Stomach (tissue), 9 donors: Measurements from ENCODE around the gene AGAP1. TPM values are rescaled to one million over a fixed set of nuclear protein-coding genes. Genes with fewer than 3 reads are reported as not detected.

ENCODE experiments used
- DNase-seq, 2 donors: peaks; one replicate each; pipeline versions ENCODE4 v3.0.0 to v3.0.0-alpha.2; 2013 to 2019
- H3K27ac ChIP-seq, 5 donors: fragments of 200-600 bp in 4 of 5; sonication (generic) in 4 of 5; one replicate each; pipeline ENCODE4 v1.5.1; 2013 to 2019; ENCODE audit warnings: mild to moderate bottlenecking in 1 of 5, moderate library complexity in 1 of 5
- H3K27me3 ChIP-seq, 3 donors: fragments of 200-600 bp; sonication (generic); one replicate each; pipeline ENCODE4 v1.5.1; 2017 to 2019; ENCODE audit warnings: mixed run types in 1 of 3
- H3K36me3 ChIP-seq, 4 donors: fragments of 200-600 bp; sonication (generic); 1 replicate in 3 of 4; 2 replicates in 1 of 4; pipeline ENCODE4 v1.5.1; 2016 to 2019
- H3K4me1 ChIP-seq, 4 donors: fragments of 200-600 bp; sonication (generic); one replicate each; pipeline ENCODE4 v1.5.1; 2016 to 2019
- H3K4me3 ChIP-seq, 4 donors: fragments of 200-600 bp; sonication (generic) in 3 of 4; one replicate each; pipeline ENCODE4 v1.5.1; 2016 to 2019; ENCODE audit warnings: mild to moderate bottlenecking in 1 of 4
- H3K9me3 ChIP-seq, 4 donors: fragments of 200-600 bp; sonication (generic); one replicate each; pipeline ENCODE4 v1.5.1; 2016 to 2019
- EP300 ChIP-seq: sonication (generic); formaldehyde crosslinking; IDR thresholded peaks from one replicate; pipeline ENCODE4 v1.6.1; 2017; ENCODE audit warnings: antibody characterized with exemption
- POLR2A ChIP-seq, 4 donors: fragments of 450-650 bp; IDR thresholded peaks; one replicate each; pipeline ENCODE4 v1.6.1; 2016; ENCODE audit warnings: antibody characterized with exemption in 4 of 4, control low read depth in 2 of 4, mild to moderate bottlenecking in 1 of 4, moderate library complexity in 1 of 4
- POLR2AphosphoS5 ChIP-seq, 3 donors: sonication (generic); formaldehyde crosslinking; IDR thresholded peaks; one replicate each; pipeline ENCODE4 v1.6.1; 2016; ENCODE audit warnings: antibody characterized with exemption in 3 of 3
- WGBS, 5 donors: extraction: QIAGEN DNeasy Blood & Tissue Kit in 3 of 5; methylation state at CpG; one replicate each; pipeline versions ENCODE4 v1.1.5 to v1.1.7; 2013 to 2018; 5-methylcytosine and 5-hydroxymethylcytosine counted together
- intact Hi-C: fragments of 100-400 bp; cut with DNase I; formaldehyde crosslinking; loops from one replicate; pipeline ENCODE4 v1.15.1; 2023; ENCODE audit warnings: low total_unique reads
- polyA plus RNA-seq, 3 donors: library from polyadenylated mRNA; stranded (reverse); fragments of 200-250 nt; gene quantifications; one replicate each; pipeline ENCODE4 v1.2.3, GENCODE V29; 2013
- total RNA-seq, 5 donors: library from RNA; depleted of rRNA; stranded (reverse); fragments of >200 nt; gene quantifications; one replicate each; pipeline versions ENCODE4 v1.1.0 to v1.2.3, GENCODE V29; 2014 to 2016
- TF ChIP-seq, protein P1 (sequence below), 7 experiments: fragments of 450-650 bp in 4 of 7; fragments of 200-600 bp in 3 of 7; sonication (generic) in 3 of 7; IDR thresholded peaks; one replicate each; pipeline ENCODE4 v1.5.1; 2016 to 2019; ENCODE audit warnings: antibody characterized with exemption in 7 of 7, control low read depth in 2 of 7, mild to moderate bottlenecking in 1 of 7
- donor health status: healthy with polysubstance abuse.
- donor health status: Bipolar disorder and iron deficiency.
- donor health status: healthy.

Gene AGAP1
- total and polyA plus RNA-seq, 8 donors, result 4.2 to 139 (median 35.0) TPM

DNA sequence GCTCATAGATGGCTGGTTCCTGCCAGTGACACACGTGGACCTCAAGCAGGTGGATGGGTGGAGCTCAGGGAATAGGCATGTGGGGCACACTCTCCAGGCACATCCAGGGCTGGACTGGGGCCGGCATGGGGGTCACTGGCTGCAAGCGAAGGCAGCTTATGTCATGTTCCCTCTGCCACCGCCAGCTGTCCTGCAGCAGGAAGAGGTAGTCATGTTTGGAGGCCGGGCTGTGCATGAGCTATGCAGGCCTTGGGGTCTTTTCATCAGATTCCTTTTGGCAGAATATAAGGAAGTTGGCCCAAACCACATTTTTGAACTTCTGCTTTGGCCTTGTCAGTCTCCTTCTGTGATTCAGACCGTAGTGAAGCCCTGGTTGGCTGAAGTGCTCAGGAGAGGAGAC is 61.5 kb downstream of the AGAP1 start:
- intact Hi-C loops, result no loop called here
- no peaks in the 10 kb centered on the region for H3K36me3 ChIP-seq
- H3K4me3 ChIP-seq, result no peak overlapping the region
- TF ChIP-seq, protein P1, sequence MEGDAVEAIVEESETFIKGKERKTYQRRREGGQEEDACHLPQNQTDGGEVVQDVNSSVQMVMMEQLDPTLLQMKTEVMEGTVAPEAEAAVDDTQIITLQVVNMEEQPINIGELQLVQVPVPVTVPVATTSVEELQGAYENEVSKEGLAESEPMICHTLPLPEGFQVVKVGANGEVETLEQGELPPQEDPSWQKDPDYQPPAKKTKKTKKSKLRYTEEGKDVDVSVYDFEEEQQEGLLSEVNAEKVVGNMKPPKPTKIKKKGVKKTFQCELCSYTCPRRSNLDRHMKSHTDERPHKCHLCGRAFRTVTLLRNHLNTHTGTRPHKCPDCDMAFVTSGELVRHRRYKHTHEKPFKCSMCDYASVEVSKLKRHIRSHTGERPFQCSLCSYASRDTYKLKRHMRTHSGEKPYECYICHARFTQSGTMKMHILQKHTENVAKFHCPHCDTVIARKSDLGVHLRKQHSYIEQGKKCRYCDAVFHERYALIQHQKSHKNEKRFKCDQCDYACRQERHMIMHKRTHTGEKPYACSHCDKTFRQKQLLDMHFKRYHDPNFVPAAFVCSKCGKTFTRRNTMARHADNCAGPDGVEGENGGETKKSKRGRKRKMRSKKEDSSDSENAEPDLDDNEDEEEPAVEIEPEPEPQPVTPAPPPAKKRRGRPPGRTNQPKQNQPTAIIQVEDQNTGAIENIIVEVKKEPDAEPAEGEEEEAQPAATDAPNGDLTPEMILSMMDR (IDR thresholded peaks at IDR 0.05), result no peak
- TF ChIP-seq POLR2AphosphoS5 (IDR thresholded peaks at IDR 0.05), result no peak
- no peak for TF ChIP-seq EP300
- no peak for TF ChIP-seq POLR2A (IDR thresholded peaks at IDR 0.05)
- H3K27me3 ChIP-seq, result no peaks in the 10 kb centered on the region
- peaks cover 21 to 50% (median 32%) of the 10 kb centered on the region in 4 donors for H3K4me1 ChIP-seq
- WGBS, 5 donors, result 58 to 76% (median 72%) methylated on average over 6 of the region's 6 CpGs
- DNase-seq, result no peak
- H3K27ac ChIP-seq, result no peak overlapping the region
- H3K9me3 ChIP-seq, result no peaks in the 10 kb centered on the region

DNA sequence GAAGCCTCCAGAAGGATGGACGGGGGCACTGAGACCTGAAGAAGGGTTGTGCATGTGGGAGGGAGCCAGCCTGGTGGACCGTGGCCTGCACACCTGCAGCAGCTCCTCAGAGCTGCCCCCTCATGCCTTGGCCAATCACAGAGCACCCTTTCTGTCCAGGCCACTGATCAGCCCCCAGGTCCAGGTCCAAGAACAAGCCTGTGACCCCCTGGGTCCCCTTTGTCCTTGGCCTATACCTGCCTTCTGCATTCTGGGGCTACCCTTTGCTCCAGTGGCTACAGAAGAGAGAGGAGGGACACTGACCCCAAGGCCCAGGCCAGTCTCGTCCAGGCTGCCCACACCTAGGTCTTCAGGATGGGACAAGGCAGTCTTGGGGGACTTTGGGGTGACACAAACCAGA is 62.2 kb downstream of the AGAP1 start:
- H3K27me3 ChIP-seq, result no peaks in the 10 kb centered on the region
- 87 to 96% (median 91%) methylated on average over 2 to 3 of the region's 3 CpGs for WGBS, 5 donors
- no peaks in the 10 kb centered on the region for H3K9me3 ChIP-seq
- no peak for DNase-seq
- intact Hi-C loops, result no loop called here
- no peaks in the 10 kb centered on the region for H3K36me3 ChIP-seq
- no peak overlapping the region for H3K27ac ChIP-seq
- TF ChIP-seq, protein P1 (IDR thresholded peaks at IDR 0.05), result no peak
- TF ChIP-seq POLR2A (IDR thresholded peaks at IDR 0.05) (no peak), POLR2AphosphoS5 (IDR thresholded peaks at IDR 0.05) (no peak), EP300 (no peak)
- H3K4me3 ChIP-seq, result no peak overlapping the region
- peaks cover 21 to 57% (median 36%) of the 10 kb centered on the region in 4 donors for H3K4me1 ChIP-seq

DNA sequence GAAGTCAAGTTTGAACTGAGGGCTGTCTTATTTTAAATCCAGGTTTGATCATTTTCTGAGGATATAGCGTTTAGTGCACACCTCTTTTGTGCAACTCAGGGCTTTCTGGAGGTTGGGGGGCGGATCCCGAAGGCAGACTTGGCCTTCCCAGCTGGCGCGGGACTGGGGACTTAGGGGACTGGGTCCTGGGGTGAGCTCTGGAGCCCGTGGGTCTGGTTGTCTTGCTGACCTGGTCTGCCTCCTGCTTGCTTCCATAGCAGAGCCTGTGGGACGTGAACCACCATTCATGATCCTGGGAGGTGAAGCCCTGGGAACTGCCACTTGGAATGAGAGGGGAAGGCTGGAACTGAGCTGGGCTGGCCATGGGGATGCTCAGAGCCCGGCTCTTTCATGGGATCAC is 63.1 kb downstream of the AGAP1 start:
- Histone ChIP-seq H3K4me1 (peaks cover 16 to 58% (median 38%) of the 10 kb centered on the region in 4 donors), H3K36me3 (no peaks in the 10 kb centered on the region), H3K27me3 (no peaks in the 10 kb centered on the region), H3K9me3 (no peaks in the 10 kb centered on the region), H3K27ac (no peak overlapping the region), H3K4me3 (no peak overlapping the region)
- DNase-seq, result no peak
- 90 to 95% (median 94%) methylated on average over 8 of the region's 8 CpGs for WGBS, 5 donors
- no peak for TF ChIP-seq POLR2AphosphoS5 (IDR thresholded peaks at IDR 0.05)
- TF ChIP-seq POLR2A (IDR thresholded peaks at IDR 0.05), result no peak
- TF ChIP-seq EP300, result no peak
- TF ChIP-seq, protein P1 (IDR thresholded peaks at IDR 0.05), result no peak
- intact Hi-C loops, result no loop called here

DNA sequence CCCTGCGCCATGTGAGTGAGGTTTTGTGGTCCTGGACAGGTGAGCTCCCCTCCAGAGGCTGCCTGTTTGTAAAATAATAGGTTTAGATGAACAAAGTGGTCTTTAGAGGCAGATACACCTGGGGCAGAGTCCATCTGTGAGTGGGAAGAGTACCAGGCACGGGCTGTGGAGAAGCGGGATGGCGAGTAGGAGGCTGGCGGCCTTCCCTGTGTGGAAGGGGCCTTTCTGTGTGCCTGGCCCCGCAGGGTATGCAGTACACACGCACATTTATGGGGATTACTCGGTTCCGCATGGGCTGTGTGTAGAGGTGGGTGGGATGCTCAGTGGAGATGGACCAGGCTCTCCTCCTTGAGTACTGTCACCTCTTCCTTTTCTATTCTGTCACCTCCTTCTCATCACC is 64.1 kb downstream of the AGAP1 start:
- intact Hi-C loops, result no loop called here
- H3K4me3 ChIP-seq, result no peak overlapping the region
- H3K27ac ChIP-seq, result no peak overlapping the region
- peaks cover 6 to 48% (median 33%) of the 10 kb centered on the region in 4 donors for H3K4me1 ChIP-seq
- no peaks in the 10 kb centered on the region for H3K9me3 ChIP-seq
- 93 to 97% (median 94%) methylated on average over 9 of the region's 9 CpGs for WGBS, 5 donors
- no peaks in the 10 kb centered on the region for H3K36me3 ChIP-seq
- no peak for DNase-seq
- H3K27me3 ChIP-seq, result no peaks in the 10 kb centered on the region
- TF ChIP-seq EP300 (no peak), POLR2AphosphoS5 (IDR thresholded peaks at IDR 0.05) (no peak), POLR2A (IDR thresholded peaks at IDR 0.05) (no peak)
- TF ChIP-seq, protein P1 (IDR thresholded peaks at IDR 0.05), result no peak
